Fibroblast of the aortic adventitia (primary cell): ENCODE measurements around the gene PTPRG. TPM values are rescaled to one million over a fixed set of nuclear protein-coding genes. Genes with fewer than 3 reads are reported as not detected.

ENCODE experiments used
- DNase-seq: peaks from one replicate; pipeline ENCODE4 v3.0.0-alpha.2; 2010; ENCODE audit warnings: low read depth
- H3K4me3 ChIP-seq: 2 replicates; pipeline ENCODE4 v1.5.1; 2011; ENCODE audit warnings: low read depth, mild to moderate bottlenecking, control low read depth, low read length, moderate library complexity
- total RNA-seq: library from RNA; depleted of rRNA; stranded (reverse); fragments of >200 nt; gene quantifications from 2 replicates; pipeline ENCODE4 v1.2.3, GENCODE V29; 2012; ENCODE audit warnings: low replicate concordance
- TF ChIP-seq, protein P1 (sequence below): IDR thresholded peaks from 2 replicates; pipeline ENCODE4 v1.5.1; 2011; ENCODE audit warnings: mild to moderate bottlenecking, low read length, control low read depth, inconsistent platforms; ENCODE audit not compliant: insufficient read depth

The PTPRG gene
- total RNA-seq, 1 donor: 52.0 TPM

DNA sequence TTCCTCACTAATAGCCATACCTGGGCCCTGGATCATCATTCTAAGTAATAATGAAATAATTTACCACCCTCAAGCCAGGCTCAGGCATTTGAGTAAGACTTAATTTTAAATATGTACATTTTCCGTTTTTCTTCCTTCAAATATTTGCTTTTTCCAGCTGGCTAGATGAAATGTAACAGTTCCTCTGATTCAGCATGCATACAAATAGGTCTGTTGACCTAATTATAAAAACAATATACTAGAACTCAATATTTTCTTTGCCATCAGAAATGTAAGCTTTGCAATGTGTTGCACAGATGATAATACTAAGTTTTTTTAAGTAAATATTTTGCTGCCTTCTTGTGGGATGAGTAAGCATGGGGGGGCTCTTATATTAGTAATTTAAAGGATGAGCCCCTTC, 720.4 kb downstream of the PTPRG start:
- no peak overlapping the region for H3K4me3 ChIP-seq
- TF ChIP-seq, protein P1, sequence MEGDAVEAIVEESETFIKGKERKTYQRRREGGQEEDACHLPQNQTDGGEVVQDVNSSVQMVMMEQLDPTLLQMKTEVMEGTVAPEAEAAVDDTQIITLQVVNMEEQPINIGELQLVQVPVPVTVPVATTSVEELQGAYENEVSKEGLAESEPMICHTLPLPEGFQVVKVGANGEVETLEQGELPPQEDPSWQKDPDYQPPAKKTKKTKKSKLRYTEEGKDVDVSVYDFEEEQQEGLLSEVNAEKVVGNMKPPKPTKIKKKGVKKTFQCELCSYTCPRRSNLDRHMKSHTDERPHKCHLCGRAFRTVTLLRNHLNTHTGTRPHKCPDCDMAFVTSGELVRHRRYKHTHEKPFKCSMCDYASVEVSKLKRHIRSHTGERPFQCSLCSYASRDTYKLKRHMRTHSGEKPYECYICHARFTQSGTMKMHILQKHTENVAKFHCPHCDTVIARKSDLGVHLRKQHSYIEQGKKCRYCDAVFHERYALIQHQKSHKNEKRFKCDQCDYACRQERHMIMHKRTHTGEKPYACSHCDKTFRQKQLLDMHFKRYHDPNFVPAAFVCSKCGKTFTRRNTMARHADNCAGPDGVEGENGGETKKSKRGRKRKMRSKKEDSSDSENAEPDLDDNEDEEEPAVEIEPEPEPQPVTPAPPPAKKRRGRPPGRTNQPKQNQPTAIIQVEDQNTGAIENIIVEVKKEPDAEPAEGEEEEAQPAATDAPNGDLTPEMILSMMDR: no peak
- DNase-seq: no peak

- TF ChIP-seq, protein P1: no peak
- no peak overlapping the region for H3K4me3 ChIP-seq
- no peak for DNase-seq
Observed at GRCh38 chr3:62284442-62284841, 723.1 kb downstream of the PTPRG start.

GRCh38 chr3:62287392-62287927, 726.1 kb downstream of the PTPRG start:
- no peak overlapping the region for H3K4me3 ChIP-seq
- TF ChIP-seq, protein P1: no peak
- DNase-seq: no peak

GRCh38 chr3:62289922-62290321, 728.6 kb downstream of the PTPRG start:
- TF ChIP-seq, protein P1: no peak
- DNase-seq: no peak
- no peak overlapping the region for H3K4me3 ChIP-seq

- H3K4me3 ChIP-seq: no peak overlapping the region
- TF ChIP-seq, protein P1: no peak
- DNase-seq: no peak
Observed at GRCh38 chr3:62293051-62293780, 731.8 kb downstream of the PTPRG start.

DNA sequence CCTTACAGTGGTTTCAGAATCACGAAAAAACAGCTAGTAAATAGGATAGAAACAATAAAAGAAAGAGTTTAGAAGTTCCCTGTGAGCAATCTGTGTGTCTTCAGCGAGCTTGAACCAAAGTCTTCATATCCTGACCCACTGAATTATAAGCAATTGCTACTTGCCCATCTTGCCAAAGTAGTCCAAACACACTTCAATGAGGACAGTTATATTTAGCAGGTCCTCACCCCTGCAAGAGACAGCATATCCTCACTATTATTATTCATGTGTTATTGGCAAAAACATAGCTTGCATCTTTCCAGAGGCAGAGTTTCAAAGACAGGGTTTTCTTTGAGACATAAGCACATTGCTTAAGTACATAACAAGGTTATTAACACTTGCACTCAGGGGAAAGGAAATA, 734.2 kb downstream of the PTPRG start:
- no peak for DNase-seq
- H3K4me3 ChIP-seq: no peak overlapping the region
- TF ChIP-seq, protein P1: no peak

DNA sequence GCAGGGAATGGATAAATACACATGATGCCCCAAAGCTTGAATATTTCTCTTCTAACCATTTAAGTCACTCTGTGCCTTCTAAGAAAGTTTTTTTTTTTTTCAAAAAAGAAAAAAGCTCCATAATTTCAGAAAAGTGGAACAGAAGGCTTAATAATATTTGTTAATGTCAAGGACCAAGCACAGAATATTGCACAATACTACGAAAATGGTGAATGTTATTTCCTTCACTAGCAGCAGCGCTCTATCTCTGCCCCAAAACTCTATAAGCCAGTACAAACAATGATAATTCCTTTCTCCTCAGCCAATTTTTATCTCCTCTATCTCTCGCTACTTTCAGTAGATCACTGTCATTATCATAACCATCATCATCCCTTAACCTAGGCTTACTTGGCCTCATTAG, 739.2 kb downstream of the PTPRG start:
- no peak overlapping the region for H3K4me3 ChIP-seq
- TF ChIP-seq, protein P1: no peak
- DNase-seq: no peak
